ENCODE measurements around the gene LRRC37B.
"Not testable (repeated sequence)": the region's sequence is repeated elsewhere in the genome, so short reads cannot be mapped to it uniquely, and the experiment has no call there.

The LRRC37B gene

DNA sequence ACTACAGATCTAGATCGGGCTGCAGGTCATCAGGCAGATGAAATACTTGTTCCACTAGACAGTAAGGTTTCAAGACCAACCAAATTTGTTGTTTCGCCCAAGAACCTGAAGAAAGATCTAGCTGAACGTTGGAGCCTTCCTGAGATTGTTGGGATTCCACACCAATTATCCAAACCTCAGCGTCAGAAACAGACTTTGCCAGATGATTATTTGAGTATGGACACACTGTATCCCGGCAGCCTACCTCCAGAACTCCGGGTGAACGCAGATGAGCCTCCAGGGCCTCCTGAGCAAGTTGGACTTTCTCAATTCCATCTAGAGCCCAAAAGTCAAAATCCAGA is 14.4 kb downstream of the LRRC37B start:
- POLR2A ChIA-PET, result no interaction called here
- no peak for DNase-seq (ENCODE audit: extremely low spot score)
- TF ChIP-seq, protein P1, sequence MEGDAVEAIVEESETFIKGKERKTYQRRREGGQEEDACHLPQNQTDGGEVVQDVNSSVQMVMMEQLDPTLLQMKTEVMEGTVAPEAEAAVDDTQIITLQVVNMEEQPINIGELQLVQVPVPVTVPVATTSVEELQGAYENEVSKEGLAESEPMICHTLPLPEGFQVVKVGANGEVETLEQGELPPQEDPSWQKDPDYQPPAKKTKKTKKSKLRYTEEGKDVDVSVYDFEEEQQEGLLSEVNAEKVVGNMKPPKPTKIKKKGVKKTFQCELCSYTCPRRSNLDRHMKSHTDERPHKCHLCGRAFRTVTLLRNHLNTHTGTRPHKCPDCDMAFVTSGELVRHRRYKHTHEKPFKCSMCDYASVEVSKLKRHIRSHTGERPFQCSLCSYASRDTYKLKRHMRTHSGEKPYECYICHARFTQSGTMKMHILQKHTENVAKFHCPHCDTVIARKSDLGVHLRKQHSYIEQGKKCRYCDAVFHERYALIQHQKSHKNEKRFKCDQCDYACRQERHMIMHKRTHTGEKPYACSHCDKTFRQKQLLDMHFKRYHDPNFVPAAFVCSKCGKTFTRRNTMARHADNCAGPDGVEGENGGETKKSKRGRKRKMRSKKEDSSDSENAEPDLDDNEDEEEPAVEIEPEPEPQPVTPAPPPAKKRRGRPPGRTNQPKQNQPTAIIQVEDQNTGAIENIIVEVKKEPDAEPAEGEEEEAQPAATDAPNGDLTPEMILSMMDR (IDR thresholded peaks at IDR 0.05; ENCODE audit: control extremely low read depth, extremely low read depth, low read depth, missing control alignments), result no peak
- CTCF ChIA-PET, result interaction anchor here (1.3 to 4.7 kb wide), 2 partner anchors 14 to 117 kb away, joined by 3 to 29 read pairs; partner anchors contain the start of gene LRRC37B

DNA sequence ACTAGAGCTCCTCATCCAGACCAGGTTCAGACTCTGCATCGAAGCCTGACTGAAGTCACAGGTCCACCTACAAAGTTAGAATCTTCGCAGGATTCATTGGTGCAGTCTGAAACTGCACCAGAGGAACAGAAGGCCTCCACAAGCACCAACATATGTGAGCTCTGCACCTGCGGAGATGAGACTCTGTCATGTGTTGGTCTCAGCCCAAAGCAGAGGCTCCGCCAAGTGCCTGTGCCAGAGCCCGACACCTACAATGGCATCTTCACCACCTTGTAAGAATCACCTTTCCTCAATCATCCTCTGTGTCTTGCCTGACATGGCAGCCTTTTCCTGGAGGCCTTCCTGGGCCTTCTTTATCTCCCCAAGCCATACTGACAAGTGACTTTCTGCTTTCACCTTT is 15.4 kb downstream of the LRRC37B start:
- POLR2A ChIA-PET; DNase-seq (ENCODE audit: extremely low spot score): not testable (repeated sequence)
- CTCF ChIA-PET, result interaction anchor here (4.7 kb wide), 1 partner anchor 14 kb away, joined by 29 read pairs; the partner anchor contains the start of gene LRRC37B

DNA sequence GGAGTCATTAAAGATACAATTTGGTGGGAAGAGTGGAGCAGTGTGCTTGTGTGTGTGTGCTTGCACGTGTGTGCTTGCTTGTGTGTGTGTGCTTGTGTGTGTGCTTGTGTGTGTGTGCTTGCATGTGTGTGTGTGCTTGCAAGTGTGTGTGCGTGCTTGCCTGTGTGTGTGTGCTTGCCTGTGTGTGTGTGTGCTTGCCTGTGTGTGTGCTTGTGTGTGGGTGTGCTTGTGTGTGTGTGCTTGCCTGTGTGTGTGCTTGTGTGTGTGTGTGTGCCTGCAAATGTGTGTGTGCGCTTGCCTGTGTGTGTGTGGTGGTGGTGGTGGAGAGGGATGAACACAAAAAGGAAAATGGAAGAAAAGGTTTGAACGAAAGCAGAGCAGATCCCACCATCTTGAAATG is 20.1 kb downstream of the LRRC37B start:
- POLR2A ChIA-PET; CTCF ChIA-PET; DNase-seq (ENCODE audit: extremely low spot score): not testable (repeated sequence)

DNA sequence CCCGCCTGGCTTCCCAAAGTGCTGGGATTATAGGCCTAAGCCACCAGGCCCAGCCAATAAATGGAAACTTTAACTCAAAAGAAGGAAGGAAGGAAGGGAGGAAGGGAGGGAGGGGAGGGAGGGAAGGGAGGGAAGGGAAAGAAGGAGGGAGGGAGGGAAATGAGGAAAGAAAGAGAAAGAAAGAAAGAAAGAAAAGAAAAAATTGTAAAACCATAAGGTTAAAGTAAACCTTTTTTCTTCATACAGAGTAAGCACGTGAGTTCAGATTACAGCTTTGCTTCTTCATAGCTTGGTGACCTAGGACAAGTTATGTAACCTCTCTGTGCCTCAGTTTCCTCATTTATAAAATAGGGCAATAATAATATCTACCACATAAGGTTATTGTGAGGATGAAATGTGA is 26.0 kb downstream of the LRRC37B start:
- DNase-seq (ENCODE audit: extremely low spot score), result no peak
- POLR2A ChIA-PET, result no interaction called here
- CTCF ChIA-PET, result no interaction called here
- TF ChIP-seq, protein P1 (IDR thresholded peaks at IDR 0.05; ENCODE audit: control extremely low read depth, extremely low read depth, low read depth, missing control alignments), result no peak

DNA sequence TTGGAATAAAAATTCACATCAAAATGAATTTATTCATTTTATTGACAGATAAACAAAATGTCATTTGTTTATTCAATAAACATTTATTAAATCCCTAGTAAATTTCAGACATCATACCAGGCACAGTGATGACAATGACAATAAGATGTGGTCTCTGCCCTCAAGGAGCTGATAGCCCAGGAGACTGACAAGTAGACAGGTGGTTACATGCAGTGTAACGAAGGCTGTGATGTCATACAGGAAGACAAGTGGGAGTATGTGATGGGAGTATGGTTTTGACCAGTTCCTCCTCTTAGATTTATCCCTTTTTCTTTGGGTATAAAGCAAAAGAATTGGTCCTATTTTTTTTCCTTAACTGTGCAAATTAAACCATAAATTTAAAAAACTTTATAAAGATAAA is 26.6 kb downstream of the LRRC37B start:
- CTCF ChIA-PET, POLR2A ChIA-PET: not testable (repeated sequence)
- DNase-seq (ENCODE audit: extremely low spot score), result peak; percentile 17

DNA sequence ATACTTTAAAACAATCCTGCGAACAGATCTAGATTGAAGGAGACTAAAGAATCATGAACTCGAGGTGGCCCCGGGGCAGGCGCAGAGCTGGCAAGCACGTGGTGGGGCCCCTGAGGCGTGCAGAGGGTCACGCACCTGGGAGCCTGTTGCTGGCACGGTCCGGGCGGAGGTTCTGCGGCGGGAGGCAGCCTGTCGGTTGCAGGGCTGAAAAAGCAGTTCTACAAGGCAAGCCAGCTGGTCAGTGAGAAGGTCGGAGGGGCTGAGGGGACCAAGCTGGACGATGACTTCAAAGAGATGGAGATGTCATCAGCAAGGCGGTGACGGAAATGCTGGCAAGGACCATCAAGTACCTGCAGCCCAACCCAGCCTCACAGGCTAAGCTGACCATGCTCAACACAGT is 33.1 kb downstream of the LRRC37B start:
- CTCF ChIA-PET; POLR2A ChIA-PET; DNase-seq (ENCODE audit: extremely low spot score): not testable (repeated sequence)

DNA sequence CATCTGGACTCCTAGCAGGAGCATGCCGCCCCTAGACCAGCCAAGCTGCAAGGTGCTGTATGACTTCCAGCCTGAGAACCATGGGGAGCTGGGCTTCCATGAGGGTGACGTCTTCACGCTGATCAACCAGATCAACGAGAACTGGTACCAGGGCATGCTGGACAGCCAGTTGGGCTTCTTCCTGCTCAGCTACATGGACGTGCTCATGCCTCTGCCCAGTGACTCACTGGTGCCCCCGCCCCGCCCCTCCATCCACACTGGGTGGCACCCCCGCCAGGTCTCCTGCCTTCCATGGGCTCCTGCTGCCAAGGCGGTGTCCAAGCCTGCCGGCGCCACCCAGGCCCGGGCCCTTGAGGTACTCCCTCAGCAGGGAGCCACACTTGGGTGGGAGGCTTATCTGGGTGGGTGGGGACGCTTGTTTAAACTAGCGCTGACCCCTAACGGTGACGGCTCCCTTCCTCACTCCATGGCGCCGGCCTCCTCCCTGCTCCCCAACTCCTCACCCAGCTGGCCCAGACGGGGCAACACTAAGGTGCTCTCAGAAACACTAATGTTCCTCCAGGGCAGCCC is 34.2 kb downstream of the LRRC37B start:
- CTCF ChIA-PET, POLR2A ChIA-PET: not testable (repeated sequence)

DNA sequence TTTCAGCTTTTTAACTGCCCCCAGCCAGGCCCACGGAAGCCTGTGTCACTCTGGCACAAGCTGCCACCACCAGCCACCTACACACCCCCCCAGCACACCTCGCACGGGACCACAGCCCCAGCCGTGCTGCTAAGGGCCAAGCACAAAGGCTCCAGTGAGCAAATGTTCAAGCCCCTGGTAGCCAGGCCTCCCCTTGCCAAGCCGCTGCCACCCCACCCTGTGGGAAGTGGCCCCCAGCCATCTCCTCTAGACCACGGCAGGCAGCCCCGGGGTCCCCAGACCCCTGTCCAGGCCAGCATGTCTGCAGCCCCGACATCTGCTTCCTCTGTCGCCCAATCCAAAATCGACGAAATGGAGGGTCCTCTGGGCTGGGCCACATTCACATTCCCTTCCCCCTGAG is 35.1 kb downstream of the LRRC37B start:
- CTCF ChIA-PET, POLR2A ChIA-PET: not testable (repeated sequence)

More for the DNA sequence above, 34.2 kb downstream of the LRRC37B start:
- DNase-seq (ENCODE audit: extremely low spot score), result not testable (repeated sequence)

DNA sequence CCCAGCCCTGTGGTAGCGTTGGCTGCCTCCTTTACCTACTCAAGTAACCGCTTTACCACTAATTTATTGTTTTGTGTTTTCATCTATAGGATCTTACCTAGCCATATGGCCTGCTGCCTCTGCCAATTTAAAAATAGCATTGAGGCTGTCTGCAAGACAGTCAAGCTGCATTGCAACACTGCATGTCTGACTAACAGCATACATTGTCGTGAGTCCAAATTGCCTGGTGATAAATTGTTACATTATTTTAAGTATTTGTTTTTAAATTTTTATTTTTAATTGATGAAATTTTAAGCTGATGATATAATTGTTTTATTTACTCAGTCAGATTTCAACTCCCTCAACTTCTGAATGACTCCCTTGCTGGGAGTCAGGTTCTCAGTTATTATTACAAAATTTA is 38.4 kb downstream of the LRRC37B start:
- CTCF ChIA-PET; DNase-seq (ENCODE audit: extremely low spot score); POLR2A ChIA-PET: not testable (repeated sequence)

More for the DNA sequence above, 35.1 kb downstream of the LRRC37B start:
- not testable (repeated sequence) for DNase-seq (ENCODE audit: extremely low spot score)

DNA sequence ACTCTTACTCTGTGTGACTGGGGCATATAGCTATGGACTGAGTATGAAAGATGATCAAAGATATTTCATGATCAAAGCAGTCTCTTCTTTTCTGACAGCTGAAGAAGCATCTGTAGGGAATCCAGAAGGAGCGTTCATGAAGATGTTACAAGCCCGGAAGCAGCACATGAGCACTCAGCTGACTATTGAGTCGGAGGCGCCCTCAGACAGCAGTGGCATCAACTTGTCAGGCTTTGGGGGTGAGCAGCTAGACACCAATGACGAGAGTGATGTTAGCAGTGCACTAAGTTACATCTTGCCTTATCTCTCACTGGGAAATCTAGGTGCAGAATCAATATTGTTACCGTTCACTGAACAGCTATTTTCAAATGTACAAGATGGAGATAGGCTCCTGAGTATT is 40.5 kb downstream of the LRRC37B start:
- DNase-seq (ENCODE audit: extremely low spot score); CTCF ChIA-PET; POLR2A ChIA-PET: not testable (repeated sequence)

DNA sequence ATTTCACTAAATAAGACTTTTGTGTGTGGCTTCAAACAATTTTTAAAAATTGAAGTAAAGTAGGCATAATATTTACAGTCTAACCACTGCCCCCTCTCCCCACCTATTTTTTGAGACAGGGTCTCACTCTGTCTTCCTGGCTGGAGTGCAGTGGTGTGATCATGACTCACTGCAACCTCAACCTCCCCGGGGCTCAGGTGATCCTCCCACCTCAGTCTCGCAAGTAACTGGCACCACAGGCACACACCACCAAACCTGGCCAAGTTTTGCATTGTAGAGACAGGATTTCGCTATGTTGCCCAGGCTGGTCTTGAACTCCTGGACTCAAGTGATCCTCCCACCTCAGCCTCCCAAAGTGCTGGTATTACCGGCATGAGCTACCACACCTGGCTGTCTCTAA is 47.8 kb downstream of the LRRC37B start:
- CTCF ChIA-PET; POLR2A ChIA-PET; DNase-seq (ENCODE audit: extremely low spot score): not testable (repeated sequence)

DNA sequence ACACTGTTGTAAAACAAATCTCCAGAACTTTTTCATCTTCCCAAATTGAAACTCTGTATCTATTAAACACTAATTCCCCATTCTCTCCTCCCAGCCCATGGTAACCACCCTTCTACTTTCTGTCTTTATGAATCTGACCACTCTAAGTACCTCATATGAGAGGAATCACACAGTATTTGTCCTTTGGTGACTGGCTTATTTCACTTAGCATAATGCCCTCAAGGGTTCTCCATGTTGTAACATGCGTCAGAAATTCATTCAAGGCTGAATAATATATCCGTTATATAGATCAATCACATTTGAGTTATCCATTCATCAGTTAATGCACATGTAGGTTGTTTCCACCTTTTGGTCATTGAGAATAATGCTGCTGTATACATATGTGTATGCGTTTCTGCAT is 48.2 kb downstream of the LRRC37B start:
- DNase-seq (ENCODE audit: extremely low spot score); POLR2A ChIA-PET: not testable (repeated sequence)

DNA sequence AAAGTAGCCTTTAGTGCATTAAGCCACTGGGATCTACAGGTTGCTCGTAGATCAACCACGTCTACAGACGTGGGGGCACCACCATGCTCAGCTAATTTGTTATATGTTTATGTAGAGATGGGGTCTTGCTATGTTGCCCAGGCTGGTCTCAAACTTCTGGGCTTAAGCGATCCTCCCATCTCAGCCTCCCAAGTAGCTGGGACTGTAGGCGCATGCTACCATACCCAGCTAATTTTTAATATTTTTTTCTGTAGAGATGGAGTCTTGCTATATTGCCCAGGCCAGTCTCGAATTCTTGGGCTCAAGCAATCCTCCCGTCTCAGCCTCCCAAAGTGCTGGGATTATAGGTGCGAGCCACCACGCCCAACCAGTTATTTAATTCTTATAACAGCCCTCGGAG is 49.3 kb downstream of the LRRC37B start:
- CTCF ChIA-PET; POLR2A ChIA-PET; DNase-seq (ENCODE audit: extremely low spot score): not testable (repeated sequence)

More for the DNA sequence above, 48.2 kb downstream of the LRRC37B start:
- CTCF ChIA-PET, result not testable (repeated sequence)

DNA sequence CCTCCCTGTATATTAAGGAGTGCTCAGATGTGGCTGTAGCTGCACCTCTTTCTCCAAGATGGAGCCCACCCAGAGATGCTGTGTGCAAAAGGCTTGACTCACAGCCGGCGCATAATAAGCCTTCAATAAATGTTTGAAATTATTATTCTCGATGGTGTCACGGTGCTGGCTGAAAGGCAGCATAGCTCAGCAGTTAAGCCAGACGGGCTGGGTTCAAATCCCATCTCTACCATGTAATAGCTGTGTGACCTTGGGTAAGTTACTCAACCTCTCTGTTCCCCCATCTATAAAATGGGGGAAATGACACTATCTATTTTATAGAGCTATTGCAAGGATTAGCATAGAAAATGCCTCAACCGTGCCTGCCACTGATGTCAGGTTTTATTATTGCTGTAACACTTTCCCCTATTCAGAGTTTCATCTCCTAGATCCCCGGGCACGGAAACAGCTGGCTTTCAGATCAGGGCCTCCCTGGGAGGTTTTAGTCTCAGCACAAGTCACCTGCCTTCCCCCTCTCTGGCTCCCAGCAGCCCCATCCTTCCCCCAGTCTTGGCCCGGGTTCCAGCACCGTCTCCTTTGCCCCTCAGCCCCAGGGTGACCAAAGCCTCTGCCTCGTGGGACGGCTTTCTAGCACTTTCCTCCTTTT is 50.4 kb downstream of the LRRC37B start:
- CTCF ChIA-PET; POLR2A ChIA-PET; DNase-seq (ENCODE audit: extremely low spot score): not testable (repeated sequence)

DNA sequence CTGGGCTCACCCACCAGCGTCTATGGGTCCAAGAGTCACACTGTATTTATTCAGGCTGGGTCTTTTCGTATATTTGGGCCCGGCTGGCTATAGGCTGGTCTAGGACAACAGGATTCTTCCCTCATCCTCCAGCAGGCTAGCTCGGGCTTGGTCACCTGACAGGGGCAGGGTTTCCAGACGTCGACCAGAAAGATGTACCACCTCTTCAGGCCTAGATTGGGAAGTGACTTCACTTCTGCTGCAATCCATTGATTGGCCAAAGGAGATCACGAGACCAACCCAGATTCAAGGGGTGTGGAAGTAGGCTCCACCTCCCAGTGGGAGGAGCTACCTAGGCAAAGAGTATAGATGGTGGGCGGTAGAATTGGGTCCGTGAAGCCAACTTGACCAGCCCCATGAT is 53.5 kb downstream of the LRRC37B start:
- POLR2A ChIA-PET; DNase-seq (ENCODE audit: extremely low spot score); CTCF ChIA-PET: not testable (repeated sequence)

DNA sequence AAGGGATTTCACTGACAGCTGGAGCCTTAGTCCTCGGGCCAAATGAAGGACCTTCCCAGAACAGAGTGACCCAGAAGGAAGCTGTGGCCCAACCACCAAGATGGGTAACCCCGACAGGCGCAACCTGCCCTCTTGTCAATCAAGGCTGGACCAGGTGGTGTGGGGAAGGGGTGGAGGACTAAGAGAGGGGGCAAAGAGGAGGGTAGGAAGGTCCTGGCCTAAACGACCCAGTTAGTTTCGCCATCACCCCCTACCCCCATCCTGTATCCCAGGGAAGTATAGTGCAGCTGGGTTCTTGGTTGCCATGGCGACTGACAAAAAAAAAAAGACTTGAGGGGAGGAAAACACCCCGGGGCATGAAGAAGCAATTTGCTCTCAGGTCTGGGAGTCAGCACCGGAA is 54.7 kb downstream of the LRRC37B start:
- CTCF ChIA-PET, POLR2A ChIA-PET: not testable (repeated sequence)

DNA sequence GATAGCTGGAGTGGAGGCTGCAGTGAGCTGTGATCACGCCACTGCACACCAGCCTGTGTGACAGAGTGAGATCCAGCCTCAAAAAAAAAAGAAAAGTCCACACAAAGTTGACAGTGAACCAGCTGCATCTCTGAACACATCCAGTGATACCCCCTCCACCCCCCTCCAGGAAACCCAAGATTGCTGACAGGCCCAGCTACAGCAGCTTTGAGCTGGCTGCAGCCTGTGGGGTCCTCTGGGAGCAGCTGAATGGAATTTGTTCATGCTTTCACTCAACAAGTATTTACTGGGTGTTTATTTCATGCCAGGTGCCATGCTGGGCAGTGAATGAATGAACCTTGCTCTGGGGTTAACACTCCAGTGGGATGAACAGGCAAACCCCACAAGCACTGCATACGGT is 56.9 kb downstream of the LRRC37B start:
- DNase-seq (ENCODE audit: extremely low spot score); POLR2A ChIA-PET; CTCF ChIA-PET: not testable (repeated sequence)

More for the DNA sequence above, 54.7 kb downstream of the LRRC37B start:
- DNase-seq (ENCODE audit: extremely low spot score), result not testable (repeated sequence)

Data from GM10248 (cell line).